Measurements from ENCODE around the gene WDR59. TPM values are rescaled to one million over a fixed set of nuclear protein-coding genes. Genes with fewer than 3 reads are reported as not detected.

Gene WDR59
- polyA plus RNA-seq, 1 experiment = 48.1 TPM

GRCh38 chr16:74896389-74897370 lies 88.2 kb downstream of the WDR59 start:
- POLR2A ChIA-PET = no interaction called here
- no peaks in the 10 kb centered on the region for H3K27me3 ChIP-seq (ENCODE audit: control insufficient read depth, insufficient read depth, low read length)
- no peak overlapping the region for H3K4me3 ChIP-seq (ENCODE audit: low read depth, low read length)
- DNase-seq (ENCODE audit: low read depth, low spot score) = no peak
- H3K9me3 ChIP-seq (ENCODE audit: control insufficient read depth, insufficient read depth, low read length) = no peaks in the 10 kb centered on the region
- H3K27ac ChIP-seq (ENCODE audit: low read depth, low read length) = no peak overlapping the region
- CTCF ChIA-PET = interaction anchor here (0.6 to 1.1 kb wide), 2 partner anchors 185 to 215 kb away, joined by 4 to 5 read pairs; no protein-coding TSS in a partner anchor
- no peak for TF ChIP-seq CTCF (IDR thresholded peaks at IDR 0.05; ENCODE audit: low read depth, low read length)

- H3K27ac ChIP-seq (ENCODE audit: low read depth, low read length) = no peak overlapping the region
- DNase-seq (ENCODE audit: low read depth, low spot score) = no peak
- CTCF ChIA-PET = interaction anchor here (0.7 to 1.8 kb wide), 2 partner anchors 31 to 182 kb away, joined by 3 to 11 read pairs; no protein-coding TSS in a partner anchor
- H3K9me3 ChIP-seq (ENCODE audit: control insufficient read depth, insufficient read depth, low read length) = no peaks in the 10 kb centered on the region
- TF ChIP-seq CTCF (IDR thresholded peaks at IDR 0.05; ENCODE audit: low read depth, low read length) = no peak
- no peak overlapping the region for H3K4me3 ChIP-seq (ENCODE audit: low read depth, low read length)
- POLR2A ChIA-PET = no interaction called here
- no peaks in the 10 kb centered on the region for H3K27me3 ChIP-seq (ENCODE audit: control insufficient read depth, insufficient read depth, low read length)
Observed at GRCh38 chr16:74893541-74893940, 91.4 kb downstream of the WDR59 start.

- H3K27ac ChIP-seq (ENCODE audit: low read depth, low read length) = no peak overlapping the region
- ChIA-PET CTCF (interaction anchor here (1.8 kb wide), 1 partner anchor 30 kb away, joined by 11 read pairs; no protein-coding TSS in a partner anchor), POLR2A (no interaction called here)
- no peaks in the 10 kb centered on the region for H3K27me3 ChIP-seq (ENCODE audit: control insufficient read depth, insufficient read depth, low read length)
- no peak for DNase-seq (ENCODE audit: low read depth, low spot score)
- TF ChIP-seq CTCF (IDR thresholded peaks at IDR 0.05; ENCODE audit: low read depth, low read length) = no peak
- no peak overlapping the region for H3K4me3 ChIP-seq (ENCODE audit: low read depth, low read length)
- H3K9me3 ChIP-seq (ENCODE audit: control insufficient read depth, insufficient read depth, low read length) = no peaks in the 10 kb centered on the region
Observed at GRCh38 chr16:74892574-74893461, 92.1 kb downstream of the WDR59 start.

GRCh38 chr16:74888888-74889287 lies 96.0 kb downstream of the WDR59 start:
- DNase-seq (ENCODE audit: low read depth, low spot score) = no peak
- no peak overlapping the region for H3K27ac ChIP-seq (ENCODE audit: low read depth, low read length)
- ChIA-PET POLR2A (no interaction called here), CTCF (interaction anchor here (2.5 kb wide), 1 partner anchor 26 kb away, joined by 16 read pairs; no protein-coding TSS in a partner anchor)
- H3K9me3 ChIP-seq (ENCODE audit: control insufficient read depth, insufficient read depth, low read length) = no peaks in the 10 kb centered on the region
- no peak for TF ChIP-seq CTCF (IDR thresholded peaks at IDR 0.05; ENCODE audit: low read depth, low read length)
- H3K27me3 ChIP-seq (ENCODE audit: control insufficient read depth, insufficient read depth, low read length) = no peaks in the 10 kb centered on the region
- H3K4me3 ChIP-seq (ENCODE audit: low read depth, low read length) = no peak overlapping the region
